NCI-H345 treated with DMSO at 0.1 percent for 48 hours (cell line): ENCODE results near the gene CFAP65.

ENCODE experiments used
- DNase-seq: peaks from one replicate; lab custom pipeline; 2025; ENCODE audit not compliant: unreplicated experiment; lab: John Stamatoyannopoulos, UW

Gene CFAP65

GRCh38 chr2:219032051-219032745 lies 9.1 kb downstream of the CFAP65 start:
- no peak for DNase-seq

- DNase-seq: no peak
These were observed 10.1 kb downstream of the CFAP65 start for GRCh38 chr2:219031005-219031738.

GRCh38 chr2:219030177-219030940 lies 11.0 kb downstream of the CFAP65 start:
- no peak for DNase-seq

GRCh38 chr2:219029829-219030165 lies 11.5 kb downstream of the CFAP65 start:
- DNase-seq: peak; percentile 64

- no peak for DNase-seq
These were observed 12.1 kb downstream of the CFAP65 start for GRCh38 chr2:219028996-219029828.

- no peak for DNase-seq
These were observed 13.2 kb downstream of the CFAP65 start for GRCh38 chr2:219028141-219028540.

GRCh38 chr2:219027511-219028055 lies 13.7 kb downstream of the CFAP65 start:
- no peak for DNase-seq

- DNase-seq: no peak
These were observed 14.4 kb downstream of the CFAP65 start for GRCh38 chr2:219026946-219027345.

- no peak for DNase-seq
These were observed 15.4 kb downstream of the CFAP65 start for GRCh38 chr2:219025637-219026585.

- DNase-seq: no peak
These were observed 17.3 kb downstream of the CFAP65 start for GRCh38 chr2:219024059-219024458.

- no peak for DNase-seq
These were observed 18.2 kb downstream of the CFAP65 start for GRCh38 chr2:219023045-219023605.

GRCh38 chr2:219022616-219023015 lies 18.7 kb downstream of the CFAP65 start:
- no peak for DNase-seq

- no peak for DNase-seq
These were observed 19.3 kb downstream of the CFAP65 start for GRCh38 chr2:219022041-219022440.

- DNase-seq: no peak
These were observed 19.7 kb downstream of the CFAP65 start for GRCh38 chr2:219021591-219021990.

GRCh38 chr2:219020604-219021365 lies 20.5 kb downstream of the CFAP65 start:
- DNase-seq: no peak

GRCh38 chr2:219019436-219019835 lies 21.9 kb downstream of the CFAP65 start:
- no peak for DNase-seq

- no peak for DNase-seq
These were observed 22.6 kb downstream of the CFAP65 start for GRCh38 chr2:219018726-219019125.

- DNase-seq: no peak
These were observed 23.0 kb downstream of the CFAP65 start for GRCh38 chr2:219018286-219018685.
